ENCODE data around the gene SRC. TPM values are rescaled to one million over a fixed set of nuclear protein-coding genes. Genes with fewer than 3 reads are reported as not detected.

SRC gene
- total and polyA plus RNA-seq, 2 experiments from 2014 or later: 8.0 to 25.9 TPM

DNA sequence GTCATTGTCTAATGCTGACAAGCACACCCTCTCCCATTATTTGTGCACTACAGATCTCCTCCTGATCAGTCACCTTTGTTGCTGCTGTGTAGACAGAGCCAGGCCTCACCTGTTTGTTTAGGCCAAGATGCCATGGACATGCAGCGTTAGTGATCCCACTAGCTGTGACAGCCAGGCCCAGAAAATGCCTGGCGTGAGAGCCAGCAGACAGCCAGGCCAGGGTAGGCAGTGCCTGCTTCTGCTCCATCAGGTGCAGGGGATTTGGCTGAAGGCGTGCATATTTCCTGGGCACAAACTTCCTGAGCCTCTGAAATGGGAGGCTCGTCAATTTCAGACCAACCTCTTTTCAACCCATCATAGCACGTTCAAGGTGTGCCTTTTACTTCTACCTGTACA lies 29.2 kb upstream of the SRC start (continued):
- TF ChIP-seq, protein P1, sequence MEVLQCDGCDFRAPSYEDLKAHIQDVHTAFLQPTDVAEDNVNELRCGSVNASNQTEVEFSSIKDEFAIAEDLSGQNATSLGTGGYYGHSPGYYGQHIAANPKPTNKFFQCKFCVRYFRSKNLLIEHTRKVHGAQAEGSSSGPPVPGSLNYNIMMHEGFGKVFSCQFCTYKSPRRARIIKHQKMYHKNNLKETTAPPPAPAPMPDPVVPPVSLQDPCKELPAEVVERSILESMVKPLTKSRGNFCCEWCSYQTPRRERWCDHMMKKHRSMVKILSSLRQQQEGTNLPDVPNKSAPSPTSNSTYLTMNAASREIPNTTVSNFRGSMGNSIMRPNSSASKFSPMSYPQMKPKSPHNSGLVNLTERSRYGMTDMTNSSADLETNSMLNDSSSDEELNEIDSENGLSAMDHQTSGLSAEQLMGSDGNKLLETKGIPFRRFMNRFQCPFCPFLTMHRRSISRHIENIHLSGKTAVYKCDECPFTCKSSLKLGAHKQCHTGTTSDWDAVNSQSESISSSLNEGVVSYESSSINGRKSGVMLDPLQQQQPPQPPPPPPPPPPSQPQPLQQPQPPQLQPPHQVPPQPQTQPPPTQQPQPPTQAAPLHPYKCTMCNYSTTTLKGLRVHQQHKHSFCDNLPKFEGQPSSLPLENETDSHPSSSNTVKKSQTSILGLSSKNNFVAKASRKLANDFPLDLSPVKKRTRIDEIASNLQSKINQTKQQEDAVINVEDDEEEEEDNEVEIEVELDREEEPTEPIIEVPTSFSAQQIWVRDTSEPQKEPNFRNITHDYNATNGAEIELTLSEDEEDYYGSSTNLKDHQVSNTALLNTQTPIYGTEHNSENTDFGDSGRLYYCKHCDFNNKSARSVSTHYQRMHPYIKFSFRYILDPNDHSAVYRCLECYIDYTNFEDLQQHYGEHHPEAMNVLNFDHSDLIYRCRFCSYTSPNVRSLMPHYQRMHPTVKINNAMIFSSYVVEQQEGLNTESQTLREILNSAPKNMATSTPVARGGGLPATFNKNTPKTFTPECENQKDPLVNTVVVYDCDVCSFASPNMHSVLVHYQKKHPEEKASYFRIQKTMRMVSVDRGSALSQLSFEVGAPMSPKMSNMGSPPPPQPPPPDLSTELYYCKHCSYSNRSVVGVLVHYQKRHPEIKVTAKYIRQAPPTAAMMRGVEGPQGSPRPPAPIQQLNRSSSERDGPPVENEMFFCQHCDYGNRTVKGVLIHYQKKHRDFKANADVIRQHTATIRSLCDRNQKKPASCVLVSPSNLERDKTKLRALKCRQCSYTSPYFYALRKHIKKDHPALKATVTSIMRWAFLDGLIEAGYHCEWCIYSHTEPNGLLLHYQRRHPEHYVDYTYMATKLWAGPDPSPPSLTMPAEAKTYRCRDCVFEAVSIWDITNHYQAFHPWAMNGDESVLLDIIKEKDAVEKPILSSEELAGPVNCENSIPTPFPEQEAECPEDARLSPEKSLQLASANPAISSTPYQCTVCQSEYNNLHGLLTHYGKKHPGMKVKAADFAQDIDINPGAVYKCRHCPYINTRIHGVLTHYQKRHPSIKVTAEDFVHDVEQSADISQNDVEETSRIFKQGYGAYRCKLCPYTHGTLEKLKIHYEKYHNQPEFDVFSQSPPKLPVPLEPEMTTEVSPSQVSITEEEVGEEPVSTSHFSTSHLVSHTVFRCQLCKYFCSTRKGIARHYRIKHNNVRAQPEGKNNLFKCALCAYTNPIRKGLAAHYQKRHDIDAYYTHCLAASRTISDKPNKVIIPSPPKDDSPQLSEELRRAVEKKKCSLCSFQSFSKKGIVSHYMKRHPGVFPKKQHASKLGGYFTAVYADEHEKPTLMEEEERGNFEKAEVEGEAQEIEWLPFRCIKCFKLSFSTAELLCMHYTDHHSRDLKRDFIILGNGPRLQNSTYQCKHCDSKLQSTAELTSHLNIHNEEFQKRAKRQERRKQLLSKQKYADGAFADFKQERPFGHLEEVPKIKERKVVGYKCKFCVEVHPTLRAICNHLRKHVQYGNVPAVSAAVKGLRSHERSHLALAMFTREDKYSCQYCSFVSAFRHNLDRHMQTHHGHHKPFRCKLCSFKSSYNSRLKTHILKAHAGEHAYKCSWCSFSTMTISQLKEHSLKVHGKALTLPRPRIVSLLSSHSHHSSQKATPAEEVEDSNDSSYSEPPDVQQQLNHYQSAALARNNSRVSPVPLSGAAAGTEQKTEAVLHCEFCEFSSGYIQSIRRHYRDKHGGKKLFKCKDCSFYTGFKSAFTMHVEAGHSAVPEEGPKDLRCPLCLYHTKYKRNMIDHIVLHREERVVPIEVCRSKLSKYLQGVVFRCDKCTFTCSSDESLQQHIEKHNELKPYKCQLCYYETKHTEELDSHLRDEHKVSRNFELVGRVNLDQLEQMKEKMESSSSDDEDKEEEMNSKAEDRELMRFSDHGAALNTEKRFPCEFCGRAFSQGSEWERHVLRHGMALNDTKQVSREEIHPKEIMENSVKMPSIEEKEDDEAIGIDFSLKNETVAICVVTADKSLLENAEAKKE (CRISPR knock-in tag; IDR thresholded peaks at IDR 0.05): no peak
- TF ChIP-seq CREB1 (CRISPR knock-in tag; IDR thresholded peaks at IDR 0.05; ENCODE audit: low read depth): no peak
- TF ChIP-seq JUNB (IDR thresholded peaks at IDR 0.05; ENCODE audit: unreplicated experiment): no peak

GRCh38 chr20:37317316-37317715 lies 28.6 kb upstream of the SRC start:
- DNase-seq (ENCODE audit: low spot score): no peak
- Histone ChIP-seq H3K4me1 (ENCODE audit: insufficient read depth) (peaks cover 20% of the 10 kb centered on the region), H2AFZ (no peak overlapping the region), H3F3A (replicated peaks; ENCODE audit: low read depth) (0 out of 2 replicates have a peak, but pooled peaks cover 6% of the 10 kb centered on the region), H3K27ac (ENCODE audit: low read depth) (0 out of 2 replicates have a peak overlapping the region, but pooled peaks have one; percentile 85), H3K79me2 (replicated peaks; ENCODE audit: insufficient read depth) (no peaks in the 10 kb centered on the region), H3K4me2 (no peak overlapping the region), H3K27me3 (ENCODE audit: insufficient read depth) (no peaks in the 10 kb centered on the region), H3K4me3 (no peak overlapping the region), H3K36me3 (ENCODE audit: insufficient read depth) (no peaks in the 10 kb centered on the region; the same call in 1 of the 2 replicates), H3K9me2 (ENCODE audit: insufficient read depth) (0 out of 2 replicates have a peak, but pooled peaks cover 4% of the 10 kb centered on the region), H4K20me1 (replicated peaks; ENCODE audit: insufficient read depth) (peaks cover 8% of the 10 kb centered on the region; the same call in 1 of the 2 replicates)
- Mint-ChIP-seq H3K4me3 (no peak overlapping the region), H3K36me3 (ENCODE audit: low read depth) (peaks cover 3% of the 10 kb centered on the region; the same call in 2 of the 3 replicates), H3K9me3 (no peaks in the 10 kb centered on the region), H3K4me1 (peaks cover 38% of the 10 kb centered on the region), H3K27me3 (ENCODE audit: insufficient read depth, low read depth, poor library complexity) (peaks cover 7% of the 10 kb centered on the region), H3K27ac (peak overlapping the region; percentile 79)
- no peak for TF ChIP-seq NANOG (IDR thresholded peaks at IDR 0.05; ENCODE audit: borderline replicate concordance)
- TF ChIP-seq STAT1 (IDR thresholded peaks at IDR 0.05; ENCODE audit: unreplicated experiment): no peak
- TF ChIP-seq CREB1 (CRISPR knock-in tag; IDR thresholded peaks at IDR 0.05; ENCODE audit: low read depth): no peak
- no peak for TF ChIP-seq ZNF331 (CRISPR knock-in tag; IDR thresholded peaks at IDR 0.05; ENCODE audit: low read depth)
- TF ChIP-seq CTCF (conservative IDR thresholded peaks at IDR 0.05; ENCODE audit: low read depth in 2 of 2): no peak
- no peak for TF ChIP-seq POLR2AphosphoS5 (IDR thresholded peaks at IDR 0.05; ENCODE audit: low read depth)
- ATAC-seq: no peak
